Measurements from ENCODE around the gene ITCH. TPM values are rescaled to one million over a fixed set of nuclear protein-coding genes. Genes with fewer than 3 reads are reported as not detected.

ITCH gene
- total RNA-seq, 2 experiments from 2014 or later: 26.1 to 36.8 TPM

DNA sequence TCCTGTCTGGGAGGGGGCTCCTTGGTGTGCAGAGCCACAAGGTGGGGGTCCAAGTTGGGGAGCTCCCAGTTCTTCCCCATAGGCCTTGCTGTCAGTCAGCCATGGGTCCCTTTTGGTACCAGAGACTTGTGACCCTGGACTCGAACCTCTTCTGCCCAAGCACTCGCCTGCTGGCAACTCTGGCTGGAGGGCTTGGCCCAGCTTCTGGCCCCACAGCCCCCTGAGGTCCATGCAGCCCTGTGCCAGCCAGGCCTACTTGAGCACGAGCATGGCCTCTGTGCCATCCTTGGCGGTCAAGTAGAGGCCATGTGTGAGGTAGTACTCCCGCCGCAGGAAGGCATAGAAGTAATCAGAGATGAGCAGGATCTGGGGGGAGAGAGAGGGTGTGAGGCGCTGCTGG is 197.5 kb downstream of the ITCH start:
- CTCF ChIA-PET (ENCODE audit: unreplicated experiment): no interaction called here
- TF ChIP-seq EZH2phosphoT487 (IDR thresholded peaks at IDR 0.05; ENCODE audit: borderline replicate concordance, low read depth, low read length): no peak
- TF ChIP-seq, protein P1, sequence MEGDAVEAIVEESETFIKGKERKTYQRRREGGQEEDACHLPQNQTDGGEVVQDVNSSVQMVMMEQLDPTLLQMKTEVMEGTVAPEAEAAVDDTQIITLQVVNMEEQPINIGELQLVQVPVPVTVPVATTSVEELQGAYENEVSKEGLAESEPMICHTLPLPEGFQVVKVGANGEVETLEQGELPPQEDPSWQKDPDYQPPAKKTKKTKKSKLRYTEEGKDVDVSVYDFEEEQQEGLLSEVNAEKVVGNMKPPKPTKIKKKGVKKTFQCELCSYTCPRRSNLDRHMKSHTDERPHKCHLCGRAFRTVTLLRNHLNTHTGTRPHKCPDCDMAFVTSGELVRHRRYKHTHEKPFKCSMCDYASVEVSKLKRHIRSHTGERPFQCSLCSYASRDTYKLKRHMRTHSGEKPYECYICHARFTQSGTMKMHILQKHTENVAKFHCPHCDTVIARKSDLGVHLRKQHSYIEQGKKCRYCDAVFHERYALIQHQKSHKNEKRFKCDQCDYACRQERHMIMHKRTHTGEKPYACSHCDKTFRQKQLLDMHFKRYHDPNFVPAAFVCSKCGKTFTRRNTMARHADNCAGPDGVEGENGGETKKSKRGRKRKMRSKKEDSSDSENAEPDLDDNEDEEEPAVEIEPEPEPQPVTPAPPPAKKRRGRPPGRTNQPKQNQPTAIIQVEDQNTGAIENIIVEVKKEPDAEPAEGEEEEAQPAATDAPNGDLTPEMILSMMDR (conservative IDR thresholded peaks at IDR 0.05; ENCODE audit: low read length): no peak
- POLR2A ChIA-PET: no interaction called here
- intact Hi-C loops (cut with micrococcal nuclease; ENCODE audit: unreplicated experiment): no loop called here
- no TSS peak for BruUV-seq (replicated peaks)
- H3K4me1 ChIP-seq (ENCODE audit: insufficient read depth, low read length, poor library complexity, severe bottlenecking): no peaks in the 10 kb centered on the region
- no peaks in the 10 kb centered on the region for H3K9me2 ChIP-seq (ENCODE audit: insufficient read depth, low read length)
- no peak overlapping the region for H3K4me2 ChIP-seq (ENCODE audit: low read length)
- no peaks in the 10 kb centered on the region for H3K9me3 ChIP-seq (ENCODE audit: low read length)
- H4K20me1 ChIP-seq (ENCODE audit: insufficient read depth, low read length): no peaks in the 10 kb centered on the region
- no peak for DNase-seq (ENCODE audit: low spot score)
- H2AFZ ChIP-seq (ENCODE audit: low read length): no peak overlapping the region
- H3K4me3 ChIP-seq (ENCODE audit: low read depth, low read length, poor library complexity, severe bottlenecking): no peak overlapping the region
- no peaks in the 10 kb centered on the region; the same call in 1 of the 2 replicates for H3K36me3 ChIP-seq (ENCODE audit: insufficient read depth, low read length)
- H3K27ac ChIP-seq (ENCODE audit: low read depth, low read length, poor library complexity, severe bottlenecking): no peak overlapping the region
- no peaks in the 10 kb centered on the region for H3K79me2 ChIP-seq (ENCODE audit: insufficient read depth, low read depth, low read length)

Small RNA genes within 50 kb of the gene (microRNA-seq; reads per million reads assigned to microRNA genes)
- not detected for gene MIR644A (ENCODE audit: borderline replicate concordance)

Small RNA genes within 50 kb of the gene (small RNA-seq; reads per million reads assigned to genes)
- gene AL356299.1: not detected
- not detected for gene MIR644A
- gene RF00019: not detected

Other genes starting within 250 kb of the ITCH start
- 0.32 TPM in 1 of 2 replicates, not detected in the other for gene ASIP, start 121.8 kb upstream of the ITCH start, total RNA-seq (2014; rRNA removed; shearing (Covaris generic))
- 0.70 and 0.82 TPM in 2 replicates for gene ASIP, start 121.8 kb upstream of the ITCH start, total RNA-seq (2022)
- gene AHCY, start 59.9 kb upstream of the ITCH start, total RNA-seq (2014; rRNA removed; shearing (Covaris generic)): 121 and 133 TPM in 2 replicates
- gene AHCY, start 59.9 kb upstream of the ITCH start, total RNA-seq (2022): 203 and 218 TPM in 2 replicates
- 128 and 155 TPM in 2 replicates for gene DYNLRB1, start 153.1 kb downstream of the ITCH start, total RNA-seq (2014; rRNA removed; shearing (Covaris generic))
- 94.2 and 99.8 TPM in 2 replicates for gene DYNLRB1, start 153.1 kb downstream of the ITCH start, total RNA-seq (2022)
- not detected in 2 replicates for gene MAP1LC3A, start 195.4 kb downstream of the ITCH start, total RNA-seq (2014; rRNA removed; shearing (Covaris generic))
- gene MAP1LC3A, start 195.4 kb downstream of the ITCH start, total RNA-seq (2022): not detected in 2 replicates